ENCODE measurements around the gene CRHR1.

CRHR1 gene

GRCh38 chr17:45750779-45751440, 33.2 kb upstream of the CRHR1 start:
- WGBS (ENCODE audit: insufficient coverage), result 88% methylated on average over 7 of the region's 15 CpGs
- POLR2A ChIA-PET, result no interaction called here

GRCh38 chr17:45751466-45751865, 32.7 kb upstream of the CRHR1 start:
- ChIA-PET CTCF (no interaction called here), POLR2A (no interaction called here)
- no peak for DNase-seq
- 91% methylated on average over 9 of the region's 10 CpGs for WGBS (ENCODE audit: insufficient coverage)
- Histone ChIP-seq H3K4me3 (ENCODE audit: control insufficient read depth in 1 of 7, extremely low read depth in 1 of 7, insufficient read depth in 4 of 7, low read depth in 2 of 7, low read length in 6 of 7) (no peak overlapping the region), H3K9me3 (ENCODE audit: control extremely low read depth in 1 of 5, control insufficient read depth in 4 of 5, insufficient read depth in 2 of 5, low read depth in 1 of 5, low read length in 4 of 5) (no peaks in the 10 kb centered on the region), H3K27me3 (replicated peaks in 2 of 5; ENCODE audit: control insufficient read depth in 4 of 5, insufficient read depth in 5 of 5, low read length in 4 of 5) (peaks cover 0 to 59% (median 7%) of the 10 kb centered on the region in 5 experiments), H3K4me1 (ENCODE audit: control extremely low read depth in 1 of 4, control insufficient read depth in 4 of 4, insufficient read depth in 4 of 4, low read length in 3 of 4) (no peaks in the 10 kb centered on the region), H3K27ac (ENCODE audit: insufficient read depth in 1 of 2, low read depth in 1 of 2, low read length in 2 of 2, poor library complexity in 1 of 2, severe bottlenecking in 2 of 2) (no peak overlapping the region), H3K36me3 (ENCODE audit: control insufficient read depth in 4 of 4, insufficient read depth in 4 of 4, low read length in 3 of 4) (no peaks in the 10 kb centered on the region)

More at GRCh38 chr17:45750779-45751440, 33.2 kb upstream of the CRHR1 start:
- Histone ChIP-seq H3K4me1 (ENCODE audit: control extremely low read depth in 1 of 4, control insufficient read depth in 4 of 4, insufficient read depth in 4 of 4, low read length in 3 of 4) (no peaks in the 10 kb centered on the region), H3K36me3 (ENCODE audit: control insufficient read depth in 4 of 4, insufficient read depth in 4 of 4, low read length in 3 of 4) (no peaks in the 10 kb centered on the region), H3K4me3 (ENCODE audit: control insufficient read depth in 1 of 7, extremely low read depth in 1 of 7, insufficient read depth in 4 of 7, low read depth in 2 of 7, low read length in 6 of 7) (no peak overlapping the region), H3K9me3 (ENCODE audit: control extremely low read depth in 1 of 5, control insufficient read depth in 4 of 5, insufficient read depth in 2 of 5, low read depth in 1 of 5, low read length in 4 of 5) (no peaks in the 10 kb centered on the region), H3K27me3 (replicated peaks in 2 of 5; ENCODE audit: control insufficient read depth in 4 of 5, insufficient read depth in 5 of 5, low read length in 4 of 5) (peaks cover 0 to 58% (median 7%) of the 10 kb centered on the region in 5 experiments), H3K27ac (ENCODE audit: insufficient read depth in 1 of 2, low read depth in 1 of 2, low read length in 2 of 2, poor library complexity in 1 of 2, severe bottlenecking in 2 of 2) (no peak overlapping the region)
- no peak for DNase-seq
- CTCF ChIA-PET, result no interaction called here

- 95% methylated on average over 9 of the region's 9 CpGs for WGBS (ENCODE audit: insufficient coverage)
- no peaks in the 10 kb centered on the region for H3K9me3 ChIP-seq (ENCODE audit: control extremely low read depth in 1 of 5, control insufficient read depth in 4 of 5, insufficient read depth in 2 of 5, low read depth in 1 of 5, low read length in 4 of 5)
- no peak for DNase-seq
- no peak overlapping the region for H3K27ac ChIP-seq (ENCODE audit: insufficient read depth in 1 of 2, low read depth in 1 of 2, low read length in 2 of 2, poor library complexity in 1 of 2, severe bottlenecking in 2 of 2)
- peaks cover 0 to 61% (median 9%) of the 10 kb centered on the region in 5 experiments for H3K27me3 ChIP-seq (replicated peaks in 2 of 5; ENCODE audit: control insufficient read depth in 4 of 5, insufficient read depth in 5 of 5, low read length in 4 of 5)
- no peaks in the 10 kb centered on the region for H3K36me3 ChIP-seq (ENCODE audit: control insufficient read depth in 4 of 4, insufficient read depth in 4 of 4, low read length in 3 of 4)
- H3K4me3 ChIP-seq (ENCODE audit: control insufficient read depth in 1 of 7, extremely low read depth in 1 of 7, insufficient read depth in 4 of 7, low read depth in 2 of 7, low read length in 6 of 7), result no peak overlapping the region
- POLR2A ChIA-PET, result no interaction called here
- CTCF ChIA-PET, result no interaction called here
- H3K4me1 ChIP-seq (ENCODE audit: control extremely low read depth in 1 of 4, control insufficient read depth in 4 of 4, insufficient read depth in 4 of 4, low read length in 3 of 4), result no peaks in the 10 kb centered on the region
These were observed 31.9 kb upstream of the CRHR1 start for GRCh38 chr17:45752246-45752645.

GRCh38 chr17:45753645-45754225, 30.4 kb upstream of the CRHR1 start:
- ChIA-PET CTCF (no interaction called here), POLR2A (no interaction called here)
- Histone ChIP-seq H3K27ac (ENCODE audit: insufficient read depth in 1 of 2, low read depth in 1 of 2, low read length in 2 of 2, poor library complexity in 1 of 2, severe bottlenecking in 2 of 2) (no peak overlapping the region), H3K4me3 (ENCODE audit: control insufficient read depth in 1 of 7, extremely low read depth in 1 of 7, insufficient read depth in 4 of 7, low read depth in 2 of 7, low read length in 6 of 7) (no peak overlapping the region), H3K36me3 (ENCODE audit: control insufficient read depth in 4 of 4, insufficient read depth in 4 of 4, low read length in 3 of 4) (no peaks in the 10 kb centered on the region), H3K4me1 (ENCODE audit: control extremely low read depth in 1 of 4, control insufficient read depth in 4 of 4, insufficient read depth in 4 of 4, low read length in 3 of 4) (no peaks in the 10 kb centered on the region), H3K27me3 (replicated peaks in 2 of 5; ENCODE audit: control insufficient read depth in 4 of 5, insufficient read depth in 5 of 5, low read length in 4 of 5) (peaks cover 0 to 53% (median 9%) of the 10 kb centered on the region in 5 experiments), H3K9me3 (ENCODE audit: control extremely low read depth in 1 of 5, control insufficient read depth in 4 of 5, insufficient read depth in 2 of 5, low read depth in 1 of 5, low read length in 4 of 5) (no peaks in the 10 kb centered on the region)
- no peak for DNase-seq
- WGBS (ENCODE audit: insufficient coverage), result 79% methylated on average over 2 of the region's 7 CpGs

GRCh38 chr17:45755050-45755449, 29.1 kb upstream of the CRHR1 start:
- Histone ChIP-seq H3K4me1 (ENCODE audit: control extremely low read depth in 1 of 4, control insufficient read depth in 4 of 4, insufficient read depth in 4 of 4, low read length in 3 of 4) (no peaks in the 10 kb centered on the region), H3K27ac (ENCODE audit: insufficient read depth in 1 of 2, low read depth in 1 of 2, low read length in 2 of 2, poor library complexity in 1 of 2, severe bottlenecking in 2 of 2) (no peak overlapping the region), H3K36me3 (ENCODE audit: control insufficient read depth in 4 of 4, insufficient read depth in 4 of 4, low read length in 3 of 4) (no peaks in the 10 kb centered on the region), H3K27me3 (replicated peaks in 2 of 5; ENCODE audit: control insufficient read depth in 4 of 5, insufficient read depth in 5 of 5, low read length in 4 of 5) (peaks cover 0 to 51% (median 9%) of the 10 kb centered on the region in 5 experiments), H3K4me3 (ENCODE audit: control insufficient read depth in 1 of 7, extremely low read depth in 1 of 7, insufficient read depth in 4 of 7, low read depth in 2 of 7, low read length in 6 of 7) (no peak overlapping the region), H3K9me3 (ENCODE audit: control extremely low read depth in 1 of 5, control insufficient read depth in 4 of 5, insufficient read depth in 2 of 5, low read depth in 1 of 5, low read length in 4 of 5) (no peaks in the 10 kb centered on the region)
- ChIA-PET POLR2A (no interaction called here), CTCF (interaction anchor here (1.8 kb wide), 1 partner anchor 76 kb away, joined by 5 read pairs; no protein-coding TSS in a partner anchor)
- WGBS (ENCODE audit: insufficient coverage), result 92% methylated on average over 5 of the region's 8 CpGs
- no peak for DNase-seq

GRCh38 chr17:45756266-45756991, 27.7 kb upstream of the CRHR1 start:
- ChIA-PET CTCF (interaction anchor here (0.6 to 1.8 kb wide), 4 partner anchors 15 to 116 kb away, joined by 3 to 5 read pairs (median 4); no protein-coding TSS in a partner anchor), POLR2A (no interaction called here)
- 91% methylated on average over 4 of the region's 12 CpGs for WGBS (ENCODE audit: insufficient coverage)
- Histone ChIP-seq H3K27ac (ENCODE audit: insufficient read depth in 1 of 2, low read depth in 1 of 2, low read length in 2 of 2, poor library complexity in 1 of 2, severe bottlenecking in 2 of 2) (no peak overlapping the region), H3K9me3 (ENCODE audit: control extremely low read depth in 1 of 5, control insufficient read depth in 4 of 5, insufficient read depth in 2 of 5, low read depth in 1 of 5, low read length in 4 of 5) (no peaks in the 10 kb centered on the region), H3K4me1 (ENCODE audit: control extremely low read depth in 1 of 4, control insufficient read depth in 4 of 4, insufficient read depth in 4 of 4, low read length in 3 of 4) (no peaks in the 10 kb centered on the region), H3K4me3 (ENCODE audit: control insufficient read depth in 1 of 7, extremely low read depth in 1 of 7, insufficient read depth in 4 of 7, low read depth in 2 of 7, low read length in 6 of 7) (no peak overlapping the region), H3K36me3 (ENCODE audit: control insufficient read depth in 4 of 4, insufficient read depth in 4 of 4, low read length in 3 of 4) (no peaks in the 10 kb centered on the region), H3K27me3 (replicated peaks in 2 of 5; ENCODE audit: control insufficient read depth in 4 of 5, insufficient read depth in 5 of 5, low read length in 4 of 5) (peaks cover 0 to 42% (median 9%) of the 10 kb centered on the region in 5 experiments)
- DNase-seq, result no peak

Measured in common myeloid progenitor, CD34-positive (primary cell).